ENCODE measurements around the gene ILDR1.

DNA sequence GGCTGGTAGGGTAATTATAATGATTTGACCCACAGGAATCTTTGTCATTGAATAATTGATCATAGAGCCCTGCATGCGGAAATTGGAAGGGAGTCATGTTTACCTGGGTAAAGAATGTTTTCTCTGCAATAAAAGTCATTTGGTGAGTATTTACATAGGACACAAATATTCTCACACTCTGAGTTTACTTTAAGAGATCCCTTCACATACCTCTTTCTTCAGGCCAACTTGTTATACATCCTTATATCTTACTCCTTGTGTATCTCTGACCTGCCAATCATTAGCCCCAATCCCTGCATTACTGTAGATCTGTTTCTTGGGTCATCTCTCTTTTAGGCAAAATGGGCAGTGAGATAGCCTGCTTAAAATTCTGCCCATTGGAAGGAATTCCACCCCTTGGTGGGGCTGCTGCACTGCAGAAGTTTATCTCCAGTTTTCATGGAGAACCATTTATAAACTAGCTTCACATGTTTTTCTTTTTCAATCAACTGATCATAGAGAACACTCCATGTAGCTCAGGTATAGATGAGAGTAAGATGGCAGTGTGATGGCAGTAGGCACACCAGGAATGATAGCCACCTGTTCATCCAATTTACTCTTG, 46.2 kb downstream of the ILDR1 start:
- TF ChIP-seq CTCF (IDR thresholded peaks at IDR 0.05), result no peak
- no peak for TF ChIP-seq POLR2A (IDR thresholded peaks at IDR 0.05)

Data from thyroid gland (tissue), 4 donors.